Nephron (organoid): Measurements from ENCODE around the gene ECT2.

Experiments used
- H3K27ac Mint-ChIP-seq, 3 experiments: 2 replicates each; pipeline ENCODE4 v1.8.0; 2020; ENCODE audit warnings: mixed read lengths in 3 of 3, mild to moderate bottlenecking in 2 of 3, moderate library complexity in 1 of 3
- H3K27me3 Mint-ChIP-seq: 2 replicates; pipeline ENCODE4 v1.8.0; 2021; ENCODE audit warnings: low read depth, mild to moderate bottlenecking, moderate library complexity, mixed read lengths
- H3K36me3 Mint-ChIP-seq: 2 replicates; pipeline ENCODE4 v1.8.0; 2020; ENCODE audit warnings: low read depth, mixed read lengths
- H3K4me1 Mint-ChIP-seq: 2 replicates; pipeline ENCODE4 v1.8.0; 2020; ENCODE audit warnings: mixed read lengths
- H3K4me3 Mint-ChIP-seq, 3 experiments: 2 replicates each; pipeline ENCODE4 v1.8.0; 2020; ENCODE audit warnings: mild to moderate bottlenecking in 3 of 3, mixed read lengths in 3 of 3, moderate library complexity in 2 of 3
- H3K9me3 Mint-ChIP-seq: 2 replicates; pipeline ENCODE4 v1.8.0; 2020; ENCODE audit warnings: mixed read lengths
- CTCF ChIP-seq, 3 experiments: fragments of 200-600 bp; sonication (generic); IDR thresholded peaks; one replicate each; pipeline ENCODE4 v1.5.0; 2021; ENCODE audit warnings: antibody characterized with exemption in 3 of 3; ENCODE audit not compliant: unreplicated experiment in 3 of 3

The ECT2 gene

GRCh38 chr3:172847292-172847691 lies 96.8 kb downstream of the ECT2 start:
- H3K9me3 Mint-ChIP-seq: no peaks in the 10 kb centered on the region
- no peak overlapping the region for H3K4me3 Mint-ChIP-seq
- H3K36me3 Mint-ChIP-seq: no peaks in the 10 kb centered on the region
- TF ChIP-seq CTCF (IDR thresholded peaks at IDR 0.05; ENCODE audit: unreplicated experiment in 3 of 3): no peak
- no peaks in the 10 kb centered on the region for H3K27me3 Mint-ChIP-seq
- H3K27ac Mint-ChIP-seq: no peak overlapping the region
- H3K4me1 Mint-ChIP-seq: peaks cover 11% of the 10 kb centered on the region

GRCh38 chr3:172848910-172849309 lies 98.4 kb downstream of the ECT2 start:
- Mint-ChIP-seq H3K36me3 (no peaks in the 10 kb centered on the region), H3K4me3 (no peak overlapping the region), H3K27me3 (no peaks in the 10 kb centered on the region), H3K4me1 (peaks cover 11% of the 10 kb centered on the region), H3K27ac (no peak overlapping the region), H3K9me3 (no peaks in the 10 kb centered on the region)
- no peak for TF ChIP-seq CTCF (IDR thresholded peaks at IDR 0.05; ENCODE audit: unreplicated experiment in 3 of 3)

GRCh38 chr3:172853005-172853404 lies 102.5 kb downstream of the ECT2 start:
- Mint-ChIP-seq H3K27me3 (no peaks in the 10 kb centered on the region), H3K27ac (no peak overlapping the region), H3K4me1 (peaks cover 6% of the 10 kb centered on the region), H3K9me3 (no peaks in the 10 kb centered on the region), H3K36me3 (no peaks in the 10 kb centered on the region), H3K4me3 (no peak overlapping the region)
- TF ChIP-seq CTCF (IDR thresholded peaks at IDR 0.05; ENCODE audit: unreplicated experiment in 3 of 3): no peak

- Mint-ChIP-seq H3K4me3 (no peak overlapping the region), H3K27ac (no peak overlapping the region), H3K36me3 (no peaks in the 10 kb centered on the region), H3K27me3 (no peaks in the 10 kb centered on the region), H3K9me3 (no peaks in the 10 kb centered on the region), H3K4me1 (peaks cover 2% of the 10 kb centered on the region)
- TF ChIP-seq CTCF (IDR thresholded peaks at IDR 0.05; ENCODE audit: unreplicated experiment in 3 of 3): no peak
Observed at GRCh38 chr3:172853921-172854666, 103.6 kb downstream of the ECT2 start.

GRCh38 chr3:172855037-172855436 lies 104.5 kb downstream of the ECT2 start:
- Mint-ChIP-seq H3K36me3 (no peaks in the 10 kb centered on the region), H3K27me3 (no peaks in the 10 kb centered on the region), H3K9me3 (no peaks in the 10 kb centered on the region), H3K4me1 (no peaks in the 10 kb centered on the region), H3K4me3 (no peak overlapping the region), H3K27ac (no peak overlapping the region)
- no peak for TF ChIP-seq CTCF (IDR thresholded peaks at IDR 0.05; ENCODE audit: unreplicated experiment in 3 of 3)
